ENCODE measurements around the gene PUS1.

DNA sequence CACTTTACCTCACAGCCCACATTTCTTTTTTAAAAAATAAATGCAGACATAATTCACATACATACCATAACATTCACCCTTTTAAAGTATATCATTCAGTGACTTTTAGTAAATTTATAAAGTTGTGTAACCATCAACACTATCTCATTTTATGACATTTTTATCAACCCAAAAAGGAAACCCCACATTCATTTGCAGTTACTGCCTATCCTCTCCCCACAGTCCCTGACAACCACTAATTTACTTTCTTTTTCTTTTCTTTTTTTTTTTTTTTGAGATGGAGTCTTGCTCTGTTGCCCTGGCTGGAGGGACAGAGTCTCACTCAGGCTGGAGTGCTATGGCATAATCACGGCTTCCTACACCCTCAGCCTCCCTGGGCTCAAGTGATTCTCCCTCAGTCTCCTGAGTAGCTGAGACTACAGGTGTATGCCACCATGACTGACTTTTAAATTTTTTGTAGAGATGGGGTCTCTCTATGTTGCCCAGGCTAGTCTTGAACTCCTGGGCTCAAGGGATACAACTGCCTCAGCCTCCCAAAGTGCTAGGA is 19.2 kb downstream of the PUS1 start:
- no peak for TF ChIP-seq CTCF (IDR thresholded peaks at IDR 0.05; ENCODE audit: poor library complexity)
- TF ChIP-seq EZH2 (IDR thresholded peaks at IDR 0.05; ENCODE audit: borderline replicate concordance) = no peak
- no peak for TF ChIP-seq EZH2phosphoT487 (IDR thresholded peaks at IDR 0.05; ENCODE audit: low read depth, severe bottlenecking, unreplicated experiment)

Measured in hepatocyte (in vitro differentiated cells).